ENCODE data around the gene DENND4A. TPM values are rescaled to one million over a fixed set of nuclear protein-coding genes. Genes with fewer than 3 reads are reported as not detected.

The DENND4A gene
- total and polyA plus RNA-seq, 4 donors: 7.0 to 52.8 (median 17.4) TPM

GRCh38 chr15:65732698-65733097, 59.4 kb downstream of the DENND4A start:
- WGBS, 2 donors: 89 to 95% methylated on average over 2 of the region's 2 CpGs
- peaks cover 0 to 11% (median 0%) of the 10 kb centered on the region in 5 donors for H3K4me1 ChIP-seq (ENCODE audit: control insufficient read depth in 5 of 5, insufficient read depth in 5 of 5, low read length in 5 of 5)
- H3K9ac ChIP-seq (ENCODE audit: insufficient read depth in 1 of 2, low read length in 2 of 2): no peak overlapping the region
- no peak overlapping the region for H3K27ac ChIP-seq (ENCODE audit: low read depth in 1 of 2, low read length in 1 of 2)
- H3K27me3 ChIP-seq (ENCODE audit: control insufficient read depth in 3 of 3, insufficient read depth in 3 of 3, low read length in 2 of 3): no peaks in the 10 kb centered on the region
- DNase-seq (no peak), ATAC-seq (ENCODE audit: insufficient read depth, low FRiP score) (no peak)
- no peaks in the 10 kb centered on the region for H3K9me3 ChIP-seq (ENCODE audit: control insufficient read depth in 4 of 4, insufficient read depth in 3 of 4, low read length in 3 of 4)
- no peak overlapping the region for H3K4me3 ChIP-seq
- peaks cover 7 to 13% (median 11%) of the 10 kb centered on the region in 4 donors for H3K36me3 ChIP-seq (ENCODE audit: control insufficient read depth in 4 of 4, insufficient read depth in 4 of 4, low read length in 4 of 4)
- TF ChIP-seq CTCF (IDR thresholded peaks at IDR 0.05; ENCODE audit: control extremely low read depth, extremely low read depth): no peak

- Histone ChIP-seq H3K9me3 (ENCODE audit: control insufficient read depth in 4 of 4, insufficient read depth in 3 of 4, low read length in 3 of 4) (no peaks in the 10 kb centered on the region), H3K9ac (ENCODE audit: insufficient read depth in 1 of 2, low read length in 2 of 2) (no peak overlapping the region), H3K27me3 (ENCODE audit: control insufficient read depth in 3 of 3, insufficient read depth in 3 of 3, low read length in 2 of 3) (no peaks in the 10 kb centered on the region), H3K4me1 (ENCODE audit: control insufficient read depth in 5 of 5, insufficient read depth in 5 of 5, low read length in 5 of 5) (peaks cover 0 to 11% (median 0%) of the 10 kb centered on the region in 5 donors), H3K36me3 (ENCODE audit: control insufficient read depth in 4 of 4, insufficient read depth in 4 of 4, low read length in 4 of 4) (peaks cover 7 to 13% (median 10%) of the 10 kb centered on the region in 4 donors), H3K27ac (ENCODE audit: low read depth in 1 of 2, low read length in 1 of 2) (no peak overlapping the region), H3K4me3 (no peak overlapping the region)
- ATAC-seq (ENCODE audit: insufficient read depth, low FRiP score) (no peak), DNase-seq (peak in 2 of 3 donors; percentile 16 to 18)
- no peak for TF ChIP-seq CTCF (IDR thresholded peaks at IDR 0.05; ENCODE audit: control extremely low read depth, extremely low read depth)
Observed at GRCh38 chr15:65731926-65732325, 60.2 kb downstream of the DENND4A start.

- ATAC-seq (ENCODE audit: insufficient read depth, low FRiP score): no peak
Observed at GRCh38 chr15:65730549-65731172, 61.4 kb downstream of the DENND4A start.

More at GRCh38 chr15:65730549-65731172, 61.4 kb downstream of the DENND4A start:
- Histone ChIP-seq H3K36me3 (ENCODE audit: control insufficient read depth in 4 of 4, insufficient read depth in 4 of 4, low read length in 4 of 4) (peaks cover 7 to 12% (median 9%) of the 10 kb centered on the region in 4 donors), H3K4me1 (ENCODE audit: control insufficient read depth in 5 of 5, insufficient read depth in 5 of 5, low read length in 5 of 5) (peaks cover 0 to 11% (median 0%) of the 10 kb centered on the region in 5 donors), H3K9ac (ENCODE audit: insufficient read depth in 1 of 2, low read length in 2 of 2) (no peak overlapping the region), H3K9me3 (ENCODE audit: control insufficient read depth in 4 of 4, insufficient read depth in 3 of 4, low read length in 3 of 4) (no peaks in the 10 kb centered on the region), H3K27me3 (ENCODE audit: control insufficient read depth in 3 of 3, insufficient read depth in 3 of 3, low read length in 2 of 3) (no peaks in the 10 kb centered on the region), H3K4me3 (no peak overlapping the region), H3K27ac (ENCODE audit: low read depth in 1 of 2, low read length in 1 of 2) (no peak overlapping the region)
- no peak for DNase-seq
- 95 to 97% methylated on average over 2 of the region's 2 CpGs for WGBS, 2 donors
- TF ChIP-seq CTCF (IDR thresholded peaks at IDR 0.05; ENCODE audit: control extremely low read depth, extremely low read depth): no peak

Data from lung (tissue), 12 donors.